ENCODE measurements around the gene RPRM. TPM values are rescaled to one million over a fixed set of nuclear protein-coding genes. Genes with fewer than 3 reads are reported as not detected.
"Not testable (repeated sequence)": the region's sequence is repeated elsewhere in the genome, so short reads cannot be mapped to it uniquely, and the experiment has no call there.

The RPRM gene
- total RNA-seq: 0.38 TPM
- polyA plus RNA-seq: 0.59 TPM
- long read RNA-seq, donor 1: 0 reads
- long read RNA-seq, donor 2: 0 reads
- long read RNA-seq, donor 3, partial matches to known transcripts: 0 of 1 reads
- long read RNA-seq, donor 3, other reads (novel, unspliced or antisense): 0 of 1 reads
- long read RNA-seq, donor 4: 0 reads
- long read RNA-seq, donor 5, partial matches to known transcripts: 0 of 3 reads
- long read RNA-seq, donor 5, other reads (novel, unspliced or antisense): 0 of 3 reads
- long read RNA-seq, donor 6, partial matches to known transcripts: 0 of 2 reads
- long read RNA-seq, donor 6, other reads (novel, unspliced or antisense): 0 of 2 reads
- long read RNA-seq, donor 7: 0 reads
- long read RNA-seq, donor 8: 0 reads
- long read RNA-seq, donor 9: 0 reads
- long read RNA-seq, donor 10, partial matches to known transcripts: 0 of 1 reads
- long read RNA-seq, donor 10, other reads (novel, unspliced or antisense): 0 of 1 reads

DNA sequence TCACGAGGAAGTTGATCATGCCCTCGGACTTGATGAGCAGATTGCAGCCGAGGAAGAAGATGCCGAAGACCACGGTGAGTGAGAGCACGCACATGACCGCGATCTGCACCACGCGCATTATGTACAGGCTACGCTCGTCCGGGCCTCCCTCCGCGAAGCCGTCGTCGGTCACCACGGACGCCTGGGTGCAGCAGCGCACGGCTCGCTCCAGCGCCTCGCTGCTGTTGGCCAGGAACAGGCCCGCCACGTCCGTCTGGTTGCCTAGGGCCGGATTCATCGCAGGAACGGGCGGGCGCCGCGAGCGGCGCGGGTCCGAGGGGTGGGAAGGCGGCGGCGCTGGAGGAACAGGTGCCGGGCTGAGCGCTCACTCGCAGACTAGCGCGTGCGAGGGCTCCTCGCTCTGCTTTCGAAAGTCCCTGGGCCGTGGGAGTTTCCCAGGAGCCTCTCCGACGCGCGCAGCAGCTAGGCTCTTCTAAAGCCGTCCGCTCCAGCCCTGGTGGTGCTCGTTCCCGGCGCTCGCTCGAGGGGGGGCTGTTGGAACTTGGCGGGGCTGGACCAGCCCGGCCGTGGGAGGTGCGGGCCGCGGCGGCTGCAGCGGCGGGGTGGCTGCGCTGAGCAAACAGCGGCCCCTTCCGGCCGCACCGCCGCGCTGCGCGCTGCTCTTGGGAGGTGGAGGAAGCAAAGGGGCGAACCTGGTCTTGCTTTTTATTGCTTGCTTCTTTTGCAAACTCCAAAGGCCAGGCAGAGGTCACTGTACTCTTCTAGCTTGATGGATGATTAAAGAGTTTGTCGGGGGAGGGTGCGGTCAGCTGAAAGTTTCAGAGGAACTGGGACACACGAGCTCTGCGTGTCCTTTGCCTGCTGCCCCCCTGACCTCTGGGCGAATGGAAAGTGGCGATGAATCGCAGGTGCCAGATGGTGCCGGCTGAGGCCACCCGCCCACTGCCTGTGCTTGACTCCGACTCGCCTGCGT is at the start of gene RPRM:
RPRM (minus strand) TSS at position 474 of the 973 bp plus-strand sequence; CDS start at position 277, 197 bp downstream.
- Histone ChIP-seq H3K4me3 (ENCODE audit: low read length in 2 of 2) (peak within 1 kb of the TSS; percentile 18 to 43), H3K27ac (ENCODE audit: low read depth in 1 of 2, low read length in 1 of 2) (no peak within 1 kb of the TSS), H3K9me3 (ENCODE audit: control insufficient read depth in 2 of 2, insufficient read depth in 1 of 2, low read length in 1 of 2) (peaks cover 0 to 5% of the 10 kb centered on the region in 2 donors), H3K4me1 (ENCODE audit: control insufficient read depth in 2 of 2, insufficient read depth in 2 of 2, low read length in 2 of 2) (peaks cover 0 to 8% of the 10 kb centered on the region in 2 donors), H3K27me3 (ENCODE audit: control insufficient read depth in 2 of 2, insufficient read depth in 1 of 2, low read length in 1 of 2) (peaks cover 33 to 45% of the 10 kb centered on the region in 2 donors), H3K36me3 (ENCODE audit: control insufficient read depth in 2 of 2, insufficient read depth in 2 of 2, low read length in 1 of 2) (no peaks in the 10 kb centered on the region)
- peak in 7 of 9 donors; percentile 15 to 57 (median 33) for DNase-seq (ENCODE audit: low read depth in 6 of 9, low spot score in 9 of 9)
- 3% methylated on average over 93 of the region's 93 CpGs for WGBS

DNA sequence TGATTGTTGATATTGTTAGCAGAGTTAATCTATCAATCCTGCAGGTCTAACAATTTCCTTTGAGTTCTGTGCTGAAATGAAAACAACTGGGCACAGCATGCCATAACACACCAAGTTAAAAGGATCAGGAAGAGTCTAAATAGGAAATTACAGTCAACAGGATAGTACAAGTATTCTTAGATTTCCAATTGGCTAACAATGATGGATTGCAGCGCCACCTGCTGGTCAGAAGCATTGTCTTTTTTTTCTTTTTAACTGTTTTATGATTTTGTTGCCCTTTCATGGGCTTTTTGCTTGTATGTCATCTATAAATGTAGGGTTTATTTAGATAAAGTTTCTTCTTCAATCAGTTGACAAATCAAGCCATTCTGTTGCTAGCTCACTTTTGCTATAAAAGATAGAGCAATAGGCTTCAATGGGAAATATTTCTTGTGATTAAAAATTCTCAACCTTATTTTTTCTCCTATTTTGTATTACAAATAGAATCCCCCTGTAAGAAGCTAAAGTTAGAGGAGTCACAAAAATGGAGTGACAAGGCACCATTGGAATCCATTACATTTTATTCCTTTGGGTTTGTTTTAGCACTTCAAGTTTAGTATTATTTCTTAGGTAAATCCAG is 40.8 kb upstream of the RPRM start:
- WGBS: 0% methylated on average over 1 of the region's 1 CpG
- no peaks in the 10 kb centered on the region for H3K9me3 ChIP-seq (ENCODE audit: control insufficient read depth in 2 of 2, insufficient read depth in 1 of 2, low read length in 1 of 2)
- H3K27ac ChIP-seq (ENCODE audit: low read depth in 1 of 2, low read length in 1 of 2): no peak overlapping the region
- no peaks in the 10 kb centered on the region for H3K36me3 ChIP-seq (ENCODE audit: control insufficient read depth in 2 of 2, insufficient read depth in 2 of 2, low read length in 1 of 2)
- peak in 8 of 9 donors; percentile 6 to 48 (median 18) for DNase-seq (ENCODE audit: low read depth in 6 of 9, low spot score in 9 of 9)
- H3K4me3 ChIP-seq (ENCODE audit: low read length in 2 of 2): no peak overlapping the region
- no peaks in the 10 kb centered on the region for H3K27me3 ChIP-seq (ENCODE audit: control insufficient read depth in 2 of 2, insufficient read depth in 1 of 2, low read length in 1 of 2)
- H3K4me1 ChIP-seq (ENCODE audit: control insufficient read depth in 2 of 2, insufficient read depth in 2 of 2, low read length in 2 of 2): no peaks in the 10 kb centered on the region

DNA sequence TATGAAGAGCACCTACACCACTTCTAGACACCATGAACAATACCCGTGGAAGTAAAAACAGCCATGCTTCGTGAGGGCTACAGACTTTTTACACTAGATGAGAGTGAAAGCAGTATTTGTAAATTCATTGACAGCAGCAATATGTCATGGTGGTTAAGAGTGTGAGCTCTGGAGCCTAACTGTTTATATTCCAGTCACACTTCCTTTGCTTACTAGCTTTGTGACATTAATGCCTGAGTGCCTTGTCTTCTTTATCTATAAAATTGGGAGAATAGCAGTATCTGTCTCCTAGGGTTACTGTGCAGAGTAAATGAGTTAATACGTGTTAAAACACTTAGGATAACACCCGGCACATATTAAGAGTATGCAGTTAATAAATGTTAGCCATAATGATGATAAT is 33.8 kb upstream of the RPRM start:
- Histone ChIP-seq H3K9me3 (ENCODE audit: control insufficient read depth in 2 of 2, insufficient read depth in 1 of 2, low read length in 1 of 2) (peaks cover 0 to 5% of the 10 kb centered on the region in 2 donors), H3K27ac (ENCODE audit: low read depth in 1 of 2, low read length in 1 of 2) (no peak overlapping the region), H3K4me1 (ENCODE audit: control insufficient read depth in 2 of 2, insufficient read depth in 2 of 2, low read length in 2 of 2) (no peaks in the 10 kb centered on the region), H3K4me3 (ENCODE audit: low read length in 2 of 2) (no peak overlapping the region), H3K27me3 (ENCODE audit: control insufficient read depth in 2 of 2, insufficient read depth in 1 of 2, low read length in 1 of 2) (no peaks in the 10 kb centered on the region), H3K36me3 (ENCODE audit: control insufficient read depth in 2 of 2, insufficient read depth in 2 of 2, low read length in 1 of 2) (no peaks in the 10 kb centered on the region)
- DNase-seq (ENCODE audit: low read depth in 6 of 9, low spot score in 9 of 9): no peak
- 89% methylated on average over 4 of the region's 4 CpGs for WGBS

DNA sequence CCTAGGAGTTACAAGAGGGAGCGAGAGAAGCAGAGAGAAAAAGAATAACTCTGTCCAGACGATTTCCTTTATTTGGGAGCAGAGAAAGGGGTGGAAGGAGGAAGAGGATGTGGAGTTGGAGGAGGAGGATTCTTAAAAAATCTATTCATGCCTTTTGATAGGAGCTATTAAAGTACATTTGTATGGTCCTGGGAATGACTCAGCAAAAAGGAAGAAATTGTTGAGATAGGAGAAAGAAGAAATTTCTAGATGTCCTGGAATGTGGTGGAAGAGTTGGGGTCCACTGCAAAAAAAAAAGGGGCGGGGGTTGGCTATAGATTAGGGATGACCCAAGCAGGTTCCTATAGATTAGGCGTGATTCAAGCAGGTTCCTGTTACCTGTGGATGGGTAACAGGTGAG is 32.4 kb upstream of the RPRM start:
- H3K36me3 ChIP-seq (ENCODE audit: control insufficient read depth in 2 of 2, insufficient read depth in 2 of 2, low read length in 1 of 2): no peaks in the 10 kb centered on the region
- H3K4me3 ChIP-seq (ENCODE audit: low read length in 2 of 2): no peak overlapping the region
- H3K9me3 ChIP-seq (ENCODE audit: control insufficient read depth in 2 of 2, insufficient read depth in 1 of 2, low read length in 1 of 2): peaks cover 0 to 5% of the 10 kb centered on the region in 2 donors
- H3K27me3 ChIP-seq (ENCODE audit: control insufficient read depth in 2 of 2, insufficient read depth in 1 of 2, low read length in 1 of 2): no peaks in the 10 kb centered on the region
- 89% methylated on average over 4 of the region's 4 CpGs for WGBS
- no peak overlapping the region for H3K27ac ChIP-seq (ENCODE audit: low read depth in 1 of 2, low read length in 1 of 2)
- DNase-seq (ENCODE audit: low read depth in 6 of 9, low spot score in 9 of 9): no peak
- no peaks in the 10 kb centered on the region for H3K4me1 ChIP-seq (ENCODE audit: control insufficient read depth in 2 of 2, insufficient read depth in 2 of 2, low read length in 2 of 2)

DNA sequence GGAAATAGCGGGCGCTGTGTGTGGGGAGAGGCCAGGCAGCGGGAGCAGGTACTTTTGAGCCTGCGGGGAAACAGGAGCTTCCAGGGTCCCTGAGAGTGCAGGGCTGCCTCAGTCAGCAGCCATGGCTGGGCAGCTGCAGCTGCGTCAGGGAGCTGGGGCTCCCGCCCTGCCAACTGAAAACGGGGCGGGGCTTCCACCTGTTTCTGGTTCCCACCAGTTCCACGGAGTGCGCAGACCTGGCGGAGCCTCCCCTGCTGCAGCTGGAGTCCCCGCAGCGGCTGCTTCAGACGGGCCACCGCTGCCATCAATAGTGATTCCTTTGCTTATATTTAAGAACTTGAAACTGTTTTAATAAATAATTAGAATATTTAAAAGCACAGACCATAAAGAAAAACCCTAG is 30.6 kb upstream of the RPRM start:
- Histone ChIP-seq H3K4me1 (ENCODE audit: control insufficient read depth in 2 of 2, insufficient read depth in 2 of 2, low read length in 2 of 2) (no peaks in the 10 kb centered on the region), H3K27ac (ENCODE audit: low read depth in 1 of 2, low read length in 1 of 2) (no peak overlapping the region), H3K4me3 (ENCODE audit: low read length in 2 of 2) (no peak overlapping the region), H3K27me3 (ENCODE audit: control insufficient read depth in 2 of 2, insufficient read depth in 1 of 2, low read length in 1 of 2) (no peaks in the 10 kb centered on the region), H3K9me3 (ENCODE audit: control insufficient read depth in 2 of 2, insufficient read depth in 1 of 2, low read length in 1 of 2) (peaks cover 0 to 5% of the 10 kb centered on the region in 2 donors), H3K36me3 (ENCODE audit: control insufficient read depth in 2 of 2, insufficient read depth in 2 of 2, low read length in 1 of 2) (no peaks in the 10 kb centered on the region)
- DNase-seq (ENCODE audit: low read depth in 6 of 9, low spot score in 9 of 9): no peak
- 92% methylated on average over 15 of the region's 15 CpGs for WGBS

DNA sequence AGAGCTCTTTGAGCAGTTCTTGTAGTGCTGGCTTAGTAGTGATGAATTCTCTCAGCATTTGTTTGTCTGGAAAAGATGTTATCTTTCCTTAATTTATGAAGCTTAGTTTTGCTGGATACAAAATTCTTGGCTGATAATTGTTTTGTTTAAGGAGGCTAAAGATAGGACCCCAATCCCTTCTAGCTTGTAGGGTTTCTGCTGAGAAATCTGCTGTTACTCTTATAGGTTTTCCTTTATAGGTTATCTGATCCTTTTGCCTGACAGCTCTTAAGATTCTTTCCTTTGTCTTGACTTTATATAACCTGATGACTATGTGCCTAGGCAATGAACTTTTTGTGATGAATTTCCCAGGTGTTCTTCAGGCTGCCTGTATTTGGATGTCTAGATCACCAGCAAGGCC is 27.9 kb upstream of the RPRM start:
- not testable (repeated sequence) for H3K27me3 ChIP-seq (ENCODE audit: control insufficient read depth in 2 of 2, insufficient read depth in 1 of 2, low read length in 1 of 2); H3K36me3 ChIP-seq (ENCODE audit: control insufficient read depth in 2 of 2, insufficient read depth in 2 of 2, low read length in 1 of 2); H3K27ac ChIP-seq (ENCODE audit: low read depth in 1 of 2, low read length in 1 of 2); H3K4me1 ChIP-seq (ENCODE audit: control insufficient read depth in 2 of 2, insufficient read depth in 2 of 2, low read length in 2 of 2); H3K9me3 ChIP-seq (ENCODE audit: control insufficient read depth in 2 of 2, insufficient read depth in 1 of 2, low read length in 1 of 2); DNase-seq (ENCODE audit: low read depth in 6 of 9, low spot score in 9 of 9); H3K4me3 ChIP-seq (ENCODE audit: low read length in 2 of 2)

DNA sequence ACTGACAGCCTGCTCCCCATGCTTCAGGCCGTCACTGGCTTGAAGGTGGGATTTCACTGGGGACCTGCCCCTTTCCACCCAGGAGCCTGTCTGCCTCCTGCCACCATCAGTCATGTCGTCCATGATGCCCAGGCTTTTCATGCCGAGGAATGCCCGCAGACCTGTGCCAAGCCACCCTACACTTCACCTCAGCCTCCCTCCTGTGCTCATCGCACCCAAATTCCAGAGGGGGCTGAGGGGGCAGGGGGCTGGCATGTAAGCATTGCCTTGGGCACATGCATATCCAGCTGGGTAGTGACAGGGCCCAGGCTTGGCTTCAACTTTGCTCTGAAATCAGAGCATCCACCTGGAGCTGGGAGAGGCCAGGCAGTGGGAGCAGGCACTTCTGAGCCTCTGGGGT is 20.9 kb upstream of the RPRM start:
- no peak overlapping the region for H3K27ac ChIP-seq (ENCODE audit: low read depth in 1 of 2, low read length in 1 of 2)
- DNase-seq (ENCODE audit: low read depth in 6 of 9, low spot score in 9 of 9): no peak
- H3K9me3 ChIP-seq (ENCODE audit: control insufficient read depth in 2 of 2, insufficient read depth in 1 of 2, low read length in 1 of 2): no peaks in the 10 kb centered on the region
- no peaks in the 10 kb centered on the region for H3K27me3 ChIP-seq (ENCODE audit: control insufficient read depth in 2 of 2, insufficient read depth in 1 of 2, low read length in 1 of 2)
- no peaks in the 10 kb centered on the region for H3K4me1 ChIP-seq (ENCODE audit: control insufficient read depth in 2 of 2, insufficient read depth in 2 of 2, low read length in 2 of 2)
- 94% methylated on average over 5 of the region's 5 CpGs for WGBS
- no peaks in the 10 kb centered on the region for H3K36me3 ChIP-seq (ENCODE audit: control insufficient read depth in 2 of 2, insufficient read depth in 2 of 2, low read length in 1 of 2)
- H3K4me3 ChIP-seq (ENCODE audit: low read length in 2 of 2): no peak overlapping the region

DNA sequence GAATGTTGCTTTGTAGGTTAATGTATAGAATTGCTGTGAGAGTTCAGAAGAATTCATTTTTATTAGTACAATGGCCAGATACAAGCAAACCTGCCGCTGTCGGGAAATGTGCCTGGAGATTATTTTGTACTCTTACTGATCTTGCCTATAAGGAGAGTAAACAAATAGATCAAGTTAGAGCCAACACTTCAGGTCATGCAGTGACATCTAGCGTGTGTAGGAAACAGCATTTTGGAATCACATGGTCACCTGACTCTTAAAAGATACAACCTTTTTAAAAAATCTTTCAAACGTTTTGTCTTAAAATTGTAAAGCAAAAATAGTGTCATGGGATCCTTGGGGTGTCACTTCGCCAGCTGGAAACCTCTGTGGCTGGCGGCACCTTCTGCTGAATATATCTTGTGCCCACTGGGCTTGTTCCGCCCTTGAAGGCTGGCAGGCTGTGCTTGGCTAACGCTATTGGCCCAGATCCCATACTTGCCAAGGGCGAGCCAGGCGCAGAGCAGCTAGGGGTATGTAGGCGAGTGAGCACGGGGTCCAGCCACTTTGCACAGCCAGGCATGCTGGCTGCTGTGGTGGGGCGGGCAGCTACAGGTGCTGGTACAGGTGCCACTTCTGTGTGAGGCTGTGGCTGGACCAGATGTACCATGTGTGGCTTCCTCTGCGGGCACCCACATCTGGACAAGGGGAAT is 19.5 kb upstream of the RPRM start:
- DNase-seq (ENCODE audit: low read depth in 6 of 9, low spot score in 9 of 9): no peak
- WGBS: 93% methylated on average over 14 of the region's 14 CpGs
- no peak overlapping the region for H3K4me3 ChIP-seq (ENCODE audit: low read length in 2 of 2)
- no peak overlapping the region for H3K27ac ChIP-seq (ENCODE audit: low read depth in 1 of 2, low read length in 1 of 2)
- H3K27me3 ChIP-seq (ENCODE audit: control insufficient read depth in 2 of 2, insufficient read depth in 1 of 2, low read length in 1 of 2): no peaks in the 10 kb centered on the region
- H3K4me1 ChIP-seq (ENCODE audit: control insufficient read depth in 2 of 2, insufficient read depth in 2 of 2, low read length in 2 of 2): no peaks in the 10 kb centered on the region
- H3K9me3 ChIP-seq (ENCODE audit: control insufficient read depth in 2 of 2, insufficient read depth in 1 of 2, low read length in 1 of 2): no peaks in the 10 kb centered on the region
- no peaks in the 10 kb centered on the region for H3K36me3 ChIP-seq (ENCODE audit: control insufficient read depth in 2 of 2, insufficient read depth in 2 of 2, low read length in 1 of 2)

All from thymus (tissue), 14 donors.